ENCODE measurements around the gene ATPAF1.
"Not testable (repeated sequence)": the region's sequence is repeated elsewhere in the genome, so short reads cannot be mapped to it uniquely, and the experiment has no call there.

The ATPAF1 gene

GRCh38 chr1:46679789-46680573, 11.8 kb upstream of the ATPAF1 start:
- no peak for DNase-seq

- DNase-seq = no peak
Measured at GRCh38 chr1:46677339-46677738, 9.2 kb upstream of the ATPAF1 start.

- no peak for DNase-seq
Measured at GRCh38 chr1:46676531-46676930, 8.4 kb upstream of the ATPAF1 start.

GRCh38 chr1:46675549-46676314, 7.6 kb upstream of the ATPAF1 start:
- no peak for DNase-seq

GRCh38 chr1:46673749-46674182, 5.6 kb upstream of the ATPAF1 start:
- no peak for DNase-seq

- DNase-seq = no peak
Measured at GRCh38 chr1:46672696-46673095, 4.5 kb upstream of the ATPAF1 start.

- no peak for DNase-seq
Measured at GRCh38 chr1:46671554-46671953, 3.4 kb upstream of the ATPAF1 start, which contains the start of gene TEX38. Gene TEX38, plus strand, starts transcription at chr1:46671854. Its CDS starts 81 bp downstream, at chr1:46671935.

- DNase-seq = no peak
Measured at GRCh38 chr1:46670134-46670533, 2.0 kb upstream of the ATPAF1 start.

GRCh38 chr1:46665983-46666382, 2.2 kb downstream of the ATPAF1 start:
- no peak for DNase-seq

GRCh38 chr1:46662919-46663318, 5.2 kb downstream of the ATPAF1 start:
- not testable (repeated sequence) for DNase-seq

GRCh38 chr1:46660116-46660515, 8.0 kb downstream of the ATPAF1 start:
- not testable (repeated sequence) for DNase-seq

GRCh38 chr1:46659307-46659870, 8.8 kb downstream of the ATPAF1 start:
- no peak for DNase-seq

GRCh38 chr1:46657775-46658174, 10.4 kb downstream of the ATPAF1 start:
- DNase-seq = no peak

- DNase-seq = no peak
Measured at GRCh38 chr1:46656643-46657042, 11.5 kb downstream of the ATPAF1 start.

GRCh38 chr1:46655848-46656247, 12.3 kb downstream of the ATPAF1 start:
- no peak for DNase-seq

GRCh38 chr1:46654698-46655097, 13.5 kb downstream of the ATPAF1 start:
- DNase-seq = not testable (repeated sequence)

- DNase-seq = no peak
Measured at GRCh38 chr1:46654012-46654411, 14.2 kb downstream of the ATPAF1 start.

GRCh38 chr1:46653405-46653958, 14.7 kb downstream of the ATPAF1 start:
- DNase-seq = no peak

- DNase-seq = no peak
Measured at GRCh38 chr1:46652321-46653100, 15.7 kb downstream of the ATPAF1 start.

- DNase-seq = not testable (repeated sequence)
Measured at GRCh38 chr1:46651152-46651551, 17.0 kb downstream of the ATPAF1 start.

GRCh38 chr1:46650491-46650890, 17.7 kb downstream of the ATPAF1 start:
- no peak for DNase-seq

- DNase-seq = no peak
Measured at GRCh38 chr1:46649764-46650163, 18.4 kb downstream of the ATPAF1 start.

GRCh38 chr1:46647611-46648010, 20.6 kb downstream of the ATPAF1 start:
- DNase-seq = no peak

All from activated CD4-positive, alpha-beta T cell treated with anti-CD3 and anti-CD28 coated beads, Interleukin-2, amount 50 U/mL, for 4 hours (primary cell).